CD4-positive, alpha-beta T cell treated with Interleukin-6 at 100 ng/mL for 8 hours (primary cell): ENCODE results near the gene RFPL3.
"Not testable (repeated sequence)": the region's sequence is repeated elsewhere in the genome, so short reads cannot be mapped to it uniquely, and the experiment has no call there.

Experiments
- DNase-seq: peaks from one replicate; pipeline ENCODE4 v3.0.0-alpha.2; 2020; ENCODE audit warnings: mixed read lengths, low spot score

RFPL3 gene

DNA sequence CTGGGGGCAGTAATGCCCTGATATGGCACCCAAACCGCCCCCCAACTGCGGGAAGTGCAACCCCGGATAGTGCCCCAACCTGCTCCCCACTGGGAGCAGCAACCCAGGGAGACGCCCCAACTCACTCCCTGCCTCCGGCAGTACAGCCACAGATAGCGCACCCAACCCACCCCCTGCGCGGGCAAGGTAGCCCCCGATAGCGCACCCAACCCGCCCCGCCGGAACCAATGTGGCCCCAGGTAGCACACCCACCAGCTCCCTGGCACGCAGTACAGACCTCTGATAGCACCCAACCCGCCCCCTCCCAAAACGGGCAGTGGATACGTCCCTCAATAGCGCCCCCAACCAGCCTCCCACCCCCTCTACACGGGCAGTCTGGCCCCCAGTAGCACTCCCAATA, 3.8 kb upstream of the RFPL3 start:
- no peak for DNase-seq

DNA sequence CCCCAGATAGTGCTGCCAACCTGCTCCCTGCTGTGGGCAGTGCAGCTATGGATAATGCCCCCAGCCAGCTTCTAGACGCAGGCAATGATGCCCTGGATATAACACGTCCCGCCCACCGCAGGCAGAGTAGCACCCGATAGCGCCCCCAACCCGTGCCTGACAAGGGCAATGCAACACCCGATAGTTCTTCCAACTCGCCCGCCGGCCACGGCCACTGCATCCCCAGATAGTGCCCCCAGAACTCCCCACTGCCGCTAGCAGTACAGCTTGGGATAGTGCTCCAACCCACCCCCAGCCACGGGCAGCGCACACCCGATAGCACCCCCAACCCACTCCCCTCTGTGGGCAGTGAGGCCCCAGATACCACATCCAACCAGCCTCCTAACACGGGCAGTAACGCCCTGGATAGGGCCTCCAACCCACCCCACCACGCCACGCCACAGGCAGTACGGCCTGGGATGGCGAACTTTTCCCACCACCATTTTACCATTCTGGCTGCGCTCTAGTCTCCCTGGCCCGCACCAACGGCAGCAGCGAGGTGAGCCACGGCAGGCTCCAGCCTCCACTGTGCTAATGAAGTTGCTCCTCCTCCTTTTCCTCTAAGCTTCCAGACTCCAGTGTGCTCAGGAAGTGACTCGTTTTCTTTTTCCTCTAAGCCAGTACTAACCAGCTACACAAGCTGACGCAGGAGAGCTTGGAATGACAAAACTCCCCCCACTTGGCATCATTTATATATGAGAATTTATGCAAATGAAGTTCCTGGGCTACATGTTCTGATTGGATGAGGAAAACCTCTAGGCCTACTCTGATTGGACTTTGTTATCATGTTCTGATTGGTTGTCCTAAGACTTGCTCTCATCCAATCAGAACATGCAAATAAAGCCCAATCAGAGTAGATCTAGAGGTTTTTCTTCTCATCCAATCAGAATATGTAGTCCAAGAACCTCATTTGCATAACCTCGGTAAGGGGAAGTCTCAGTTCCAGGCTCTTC, 3.0 kb upstream of the RFPL3 start:
- no peak for DNase-seq

- no peak for DNase-seq
Observed at GRCh38 chr22:32355760-32356159, 1.9 kb upstream of the RFPL3 start.

- not testable (repeated sequence) for DNase-seq
Observed at GRCh38 chr22:32360096-32360495, 2.4 kb downstream of the RFPL3 start.

GRCh38 chr22:32361257-32361656, 3.6 kb downstream of the RFPL3 start:
- DNase-seq: no peak

GRCh38 chr22:32364210-32364609, 6.5 kb downstream of the RFPL3 start:
- no peak for DNase-seq

GRCh38 chr22:32375678-32376450, 18.2 kb downstream of the RFPL3 start:
- DNase-seq: no peak

DNA sequence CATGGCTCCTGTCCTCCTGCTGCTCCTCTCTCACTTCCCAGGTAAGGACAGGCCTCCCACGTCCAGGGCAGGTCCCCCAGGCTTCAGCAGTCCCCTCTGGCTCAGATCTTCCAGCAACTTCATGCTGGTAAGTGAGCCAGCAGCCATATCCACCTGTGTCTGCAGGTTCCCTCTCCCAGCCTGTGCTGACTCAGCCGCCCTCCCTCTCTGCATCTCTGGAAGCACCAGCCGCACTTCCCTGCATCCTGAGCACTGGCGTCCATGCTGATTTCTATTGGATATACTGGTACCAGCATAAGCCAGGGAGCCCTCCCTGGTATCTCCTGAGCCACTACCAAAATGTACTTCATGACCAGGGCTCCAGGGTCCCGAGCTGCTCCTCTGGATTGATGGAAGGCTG, 19.0 kb downstream of the RFPL3 start:
- no peak for DNase-seq

DNA sequence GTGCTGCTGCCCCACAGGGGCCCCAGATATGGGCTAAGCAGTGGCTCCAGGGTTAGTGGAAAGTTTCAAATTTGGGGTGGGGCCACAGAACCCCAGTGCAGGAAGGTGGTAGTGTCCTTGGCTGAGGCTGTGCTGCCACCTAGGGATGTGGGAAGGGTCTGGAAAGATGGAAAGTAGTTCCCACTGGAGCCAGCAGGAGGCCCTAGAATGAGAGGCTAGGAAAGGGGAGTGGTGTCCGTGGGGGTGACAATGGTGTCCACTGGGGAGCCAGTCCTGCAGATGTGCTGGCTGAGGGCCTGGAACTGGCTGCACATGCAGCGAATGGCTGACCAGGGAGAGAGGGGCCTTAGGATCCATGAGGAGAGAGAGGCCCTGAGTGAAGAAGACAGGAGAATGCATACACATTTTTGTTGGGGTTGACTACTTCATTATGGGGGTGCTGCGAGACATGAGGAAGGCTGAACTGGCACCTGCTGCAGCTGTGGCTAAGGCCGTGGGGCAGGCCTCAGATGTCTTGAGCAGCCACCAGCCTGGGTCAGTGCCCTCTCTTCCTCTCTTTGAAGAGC, 21.1 kb downstream of the RFPL3 start:
- DNase-seq: no peak

DNA sequence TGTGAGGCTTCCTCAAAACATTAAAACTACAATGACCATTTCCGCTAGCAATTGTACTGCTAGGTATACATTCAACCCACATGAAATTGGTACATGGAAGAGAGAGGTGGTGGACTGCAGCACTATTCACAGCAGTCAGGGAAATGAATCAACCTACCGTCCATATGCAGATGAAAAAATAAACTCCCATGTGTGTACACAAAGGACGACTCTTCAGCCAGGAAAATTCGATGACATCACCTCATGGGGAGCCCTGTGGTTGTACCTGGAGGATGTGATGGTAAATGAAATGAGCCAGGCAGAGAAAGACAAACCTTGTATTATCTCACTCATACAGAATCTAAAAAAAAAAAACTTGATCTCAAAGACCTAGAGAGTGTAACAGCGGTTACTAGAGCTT, 23.3 kb downstream of the RFPL3 start:
- no peak for DNase-seq

- DNase-seq: no peak
Observed at GRCh38 chr22:32385681-32386080, 28.0 kb downstream of the RFPL3 start.

- no peak for DNase-seq
Observed at GRCh38 chr22:32389685-32390084, 32.0 kb downstream of the RFPL3 start.

- DNase-seq: no peak
Observed at GRCh38 chr22:32395107-32395506, 37.4 kb downstream of the RFPL3 start.

GRCh38 chr22:32396255-32396654, 38.6 kb downstream of the RFPL3 start:
- no peak for DNase-seq

GRCh38 chr22:32396746-32397145, 39.1 kb downstream of the RFPL3 start:
- no peak for DNase-seq

- no peak for DNase-seq
Observed at GRCh38 chr22:32401486-32401885, 43.8 kb downstream of the RFPL3 start.

DNA sequence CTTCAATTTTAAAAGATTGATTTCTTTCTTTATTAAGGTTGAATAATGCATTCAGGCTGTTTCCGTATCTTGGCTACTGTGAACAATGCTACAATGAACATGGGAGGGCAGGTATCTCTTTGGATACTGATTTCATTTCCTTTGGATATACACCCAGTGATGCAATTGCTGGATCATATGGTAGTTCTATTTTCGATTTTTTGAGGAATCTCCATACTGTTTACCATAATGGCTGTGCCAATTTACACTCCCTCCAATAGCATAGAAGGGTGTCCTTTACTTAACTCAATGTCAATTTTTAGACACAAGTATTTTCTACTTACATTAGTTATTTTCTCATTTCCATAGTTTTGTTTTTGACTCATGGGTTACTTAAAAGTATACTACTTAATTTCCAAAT, 46.4 kb downstream of the RFPL3 start:
- no peak for DNase-seq

- no peak for DNase-seq
Observed at GRCh38 chr22:32407312-32407711, 49.6 kb downstream of the RFPL3 start.

DNA sequence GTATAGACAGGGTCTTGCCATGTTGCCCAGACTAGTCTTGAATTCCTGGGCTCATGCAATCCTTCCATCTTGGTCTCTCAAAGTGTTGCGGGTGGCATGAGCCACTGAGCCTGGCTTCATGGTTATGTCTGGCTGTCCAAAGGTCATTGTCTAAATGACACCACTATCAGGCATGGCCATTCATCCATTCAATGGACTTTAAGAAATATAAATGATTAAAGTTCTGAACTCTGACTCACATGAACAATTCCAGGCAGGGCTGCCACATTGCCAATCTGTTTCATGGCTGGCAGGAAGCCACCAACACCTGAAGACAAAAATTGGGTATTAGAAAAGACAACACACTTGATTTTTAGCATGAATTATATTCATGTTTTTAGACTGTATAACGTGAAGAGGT, 50.3 kb downstream of the RFPL3 start:
- DNase-seq: no peak

DNA sequence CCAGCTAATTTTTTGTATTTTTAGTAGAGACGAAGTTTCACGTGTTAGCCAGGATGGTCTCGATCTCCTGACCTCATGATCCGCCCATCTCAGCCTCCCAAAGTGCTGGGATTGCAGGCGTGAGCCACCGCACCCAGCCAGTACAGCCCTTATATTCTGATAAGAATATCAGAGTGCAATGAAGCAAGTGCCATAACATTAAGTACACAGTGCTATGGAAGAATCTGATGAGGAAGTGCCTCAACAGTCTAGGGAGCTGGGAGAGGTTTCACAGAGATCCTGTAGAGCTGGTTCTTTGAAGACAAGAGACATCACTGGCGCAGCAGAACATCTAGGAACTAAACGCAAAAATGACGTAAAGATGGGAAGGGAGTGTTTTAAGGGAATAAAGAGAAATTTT, 52.3 kb downstream of the RFPL3 start:
- DNase-seq: no peak

- DNase-seq: no peak
Observed at GRCh38 chr22:32410459-32410858, 52.8 kb downstream of the RFPL3 start.
